T-cell (primary cell): ENCODE data around the gene COL18A1. TPM values are rescaled to one million over a fixed set of nuclear protein-coding genes. Genes with fewer than 3 reads are reported as not detected.

ENCODE experiments used
- ATAC-seq, 4 experiments: fragments of 200-7000 bp in 3 of 4; fragments of 150-1000 bp in 1 of 4; cut with Tn5 transposase; replicated peaks in 1 of 4; 1 replicate in 3 of 4; 2 replicates in 1 of 4; pipeline ENCODE4 v1.10.0; 2021; ENCODE audit warnings: moderate library complexity in 3 of 4, mild to moderate bottlenecking in 2 of 4, moderate number of reproducible peaks in 1 of 4
- CTCF ChIA-PET, 2 donors: fragments of 300-600 bp; sonication (Branson Sonifier 250); formaldehyde crosslinking; loops; one replicate each; lab custom pipeline; 2022; ENCODE audit warnings: antibody characterized with exemption in 2 of 2; lab: Charles Lee
- POLR2A ChIA-PET, 2 donors: fragments of 300-600 bp; sonication (Branson Sonifier 250); formaldehyde crosslinking; loops; one replicate each; lab custom pipeline; 2022; ENCODE audit warnings: antibody characterized with exemption in 2 of 2; lab: Charles Lee
- DNase-seq, 35 experiments: peaks; one replicate each; pipeline versions ENCODE4 v3.0.0 to v3.0.0-alpha.2; 2013 to 2023
- H3K27ac ChIP-seq: one replicate; pipeline ENCODE4 v1.5.1; 2013; ENCODE audit warnings: low read length
- H3K27me3 ChIP-seq, 2 experiments: replicated peaks in 1 of 2; 1 replicate in 1 of 2; 2 replicates in 1 of 2; pipeline versions ENCODE4 v1.6.1 to v1.7.0; 2013; ENCODE audit warnings: low read length in 1 of 2, mixed read lengths in 1 of 2; ENCODE audit not compliant: control insufficient read depth in 2 of 2, insufficient read depth in 2 of 2; ENCODE audit errors: extremely low read depth in 1 of 2
- H3K36me3 ChIP-seq, 2 donors: 1 replicate in 1 of 2; 2 replicates in 1 of 2; pipeline versions ENCODE4 v1.6.1 to v1.7.0; 2013; ENCODE audit warnings: low read length in 1 of 2; ENCODE audit not compliant: control insufficient read depth in 2 of 2, insufficient read depth in 1 of 2; ENCODE audit errors: extremely low read depth in 1 of 2
- H3K4me1 ChIP-seq, 2 experiments: 1 replicate in 1 of 2; 2 replicates in 1 of 2; pipeline versions ENCODE4 v1.6.1 to v1.7.0; 2013; ENCODE audit warnings: low read length in 2 of 2, mixed read lengths in 1 of 2; ENCODE audit not compliant: insufficient read depth in 2 of 2, control insufficient read depth in 1 of 2; ENCODE audit errors: extremely low read depth in 1 of 2
- H3K4me3 ChIP-seq, 2 donors: 1 replicate in 1 of 2; 2 replicates in 1 of 2; pipeline versions ENCODE4 v1.5.1 to v1.7.0; 2013; ENCODE audit warnings: mild to moderate bottlenecking in 2 of 2, low read length in 1 of 2, moderate library complexity in 1 of 2; ENCODE audit not compliant: control insufficient read depth in 1 of 2; ENCODE audit errors: extremely low read depth in 1 of 2
- H3K9me3 ChIP-seq: 2 replicates; pipeline ENCODE4 v1.7.0; 2013
- H3K27ac Mint-ChIP-seq, 2 donors: one replicate each; pipeline ENCODE4 v1.8.0; 2020 to 2021; ENCODE audit warnings: mild to moderate bottlenecking in 2 of 2, mixed read lengths in 2 of 2
- H3K27me3 Mint-ChIP-seq, 2 donors: one replicate each; pipeline ENCODE4 v1.8.0; 2021 to 2022; ENCODE audit warnings: mixed read lengths in 2 of 2
- H3K36me3 Mint-ChIP-seq: one replicate; pipeline ENCODE4 v1.8.0; 2021; ENCODE audit warnings: mixed read lengths
- H3K4me1 Mint-ChIP-seq, 3 donors: one replicate each; pipeline ENCODE4 v1.8.0; 2020 to 2022; ENCODE audit warnings: mixed read lengths in 3 of 3, mild to moderate bottlenecking in 1 of 3
- H3K4me3 Mint-ChIP-seq, 3 donors: one replicate each; pipeline ENCODE4 v1.8.0; 2020 to 2022; ENCODE audit warnings: mild to moderate bottlenecking in 3 of 3, mixed read lengths in 3 of 3, moderate library complexity in 3 of 3
- H3K9me3 Mint-ChIP-seq, 3 donors: one replicate each; pipeline ENCODE4 v1.8.0; 2020 to 2022; ENCODE audit warnings: mixed read lengths in 3 of 3
- WGBS: methylation state at CpG from one replicate; pipeline ENCODE4 v1.1.5; 2013; ENCODE audit warnings: missing lambda C conversion rate; ENCODE audit not compliant: insufficient coverage; 5-methylcytosine and 5-hydroxymethylcytosine counted together
- total RNA-seq, 35 experiments: library from RNA in 6 of 35; stranded (reverse) in 6 of 35; fragments of 120-200 nt in 1 of 35; gene quantifications; one replicate each; pipeline versions ENCODE4 v1.2.1 to v1.2.4 and lab custom pipeline; 2013 to 2026

The COL18A1 gene
- total RNA-seq, 5 donors from 2014 or later (not counting 1 experiment from before 2014, with no cell fraction given): 7.2 to 53.8 (median 10.5) TPM

- WGBS: 90% methylated on average over 23 of the region's 25 CpGs
Measured at GRCh38 chr21:45467221-45467779, 62.3 kb downstream of the COL18A1 start.

GRCh38 chr21:45468051-45468970, 63.3 kb downstream of the COL18A1 start:
- Histone ChIP-seq H3K27ac (no peak overlapping the region), H3K36me3 (no peaks in the 10 kb centered on the region), H3K4me3 (no peak overlapping the region), H3K4me1 (peaks cover 4 to 20% of the 10 kb centered on the region in 2 experiments), H3K9me3 (no peaks in the 10 kb centered on the region), H3K27me3 (peaks cover 0 to 37% of the 10 kb centered on the region in 2 experiments)
- no peak for DNase-seq
- CTCF ChIA-PET: interaction anchor here in 1 of 2 donors (0.6 kb wide), 1 partner anchor 9 kb away, joined by 3 read pairs; no protein-coding TSS in a partner anchor
- H3K36me3 Mint-ChIP-seq: no peaks in the 10 kb centered on the region
- H3K4me3 Mint-ChIP-seq: no peak overlapping the region
- no peak for ATAC-seq
- H3K4me1 Mint-ChIP-seq: peaks cover 4 to 19% (median 12%) of the 10 kb centered on the region in 3 donors
- peaks cover 0 to 17% of the 10 kb centered on the region in 2 donors for H3K27me3 Mint-ChIP-seq
- WGBS: 88% methylated on average over 37 of the region's 45 CpGs
- POLR2A ChIA-PET: no interaction called here
- H3K27ac Mint-ChIP-seq: no peak overlapping the region
- H3K9me3 Mint-ChIP-seq: no peaks in the 10 kb centered on the region

More at GRCh38 chr21:45467221-45467779, 62.3 kb downstream of the COL18A1 start:
- Mint-ChIP-seq H3K9me3 (peaks cover 2 to 6% (median 2%) of the 10 kb centered on the region in 3 donors), H3K27ac (no peak overlapping the region), H3K4me3 (no peak overlapping the region), H3K4me1 (peaks cover 4 to 17% (median 12%) of the 10 kb centered on the region in 3 donors), H3K36me3 (no peaks in the 10 kb centered on the region), H3K27me3 (peaks cover 0 to 17% of the 10 kb centered on the region in 2 donors)
- H3K9me3 ChIP-seq: no peaks in the 10 kb centered on the region
- no peak for DNase-seq
- H3K4me1 ChIP-seq: peaks cover 4 to 17% of the 10 kb centered on the region in 2 experiments
- POLR2A ChIA-PET: no interaction called here
- no peak overlapping the region for H3K4me3 ChIP-seq
- CTCF ChIA-PET: no interaction called here
- no peaks in the 10 kb centered on the region for H3K36me3 ChIP-seq
- ATAC-seq: no peak
- no peak overlapping the region for H3K27ac ChIP-seq
- H3K27me3 ChIP-seq: peaks cover 0 to 37% of the 10 kb centered on the region in 2 experiments

- ATAC-seq (no peak), DNase-seq (no peak)
- no peaks in the 10 kb centered on the region for H3K36me3 ChIP-seq
- CTCF ChIA-PET: interaction anchor here in 1 of 2 donors (0.6 kb wide), 1 partner anchor 8 kb away, joined by 3 read pairs; no protein-coding TSS in a partner anchor
- H3K4me3 Mint-ChIP-seq: no peak overlapping the region
- no peaks in the 10 kb centered on the region for H3K9me3 ChIP-seq
- peaks cover 0 to 35% of the 10 kb centered on the region in 2 experiments for H3K27me3 ChIP-seq
- no peak overlapping the region for H3K27ac ChIP-seq
- H3K4me1 ChIP-seq: peaks cover 4 to 24% of the 10 kb centered on the region in 2 experiments
- H3K4me1 Mint-ChIP-seq: peaks cover 5 to 22% (median 12%) of the 10 kb centered on the region in 3 donors
- H3K4me3 ChIP-seq: no peak overlapping the region
- no peak overlapping the region for H3K27ac Mint-ChIP-seq
- POLR2A ChIA-PET: no interaction called here
- H3K9me3 Mint-ChIP-seq: no peaks in the 10 kb centered on the region
- 94% methylated on average over 13 of the region's 14 CpGs for WGBS
- no peaks in the 10 kb centered on the region for H3K36me3 Mint-ChIP-seq
- H3K27me3 Mint-ChIP-seq: peaks cover 0 to 13% of the 10 kb centered on the region in 2 donors
Measured at GRCh38 chr21:45468971-45469272, 64.0 kb downstream of the COL18A1 start.

- no peaks in the 10 kb centered on the region for H3K9me3 Mint-ChIP-seq
- CTCF ChIA-PET: interaction anchor here in 1 of 2 donors (0.6 kb wide), 1 partner anchor 8 kb away, joined by 3 read pairs; no protein-coding TSS in a partner anchor
- POLR2A ChIA-PET: no interaction called here
Measured at GRCh38 chr21:45469273-45470086, 64.5 kb downstream of the COL18A1 start.

GRCh38 chr21:45470087-45470515, 65.1 kb downstream of the COL18A1 start:
- no peaks in the 10 kb centered on the region for H3K9me3 ChIP-seq
- H3K27ac Mint-ChIP-seq: peak overlapping the region; percentile 1 to 95
- POLR2A ChIA-PET: no interaction called here
- H3K27ac ChIP-seq: no peak overlapping the region
- no peaks in the 10 kb centered on the region for H3K36me3 ChIP-seq
- no peak overlapping the region for H3K4me3 Mint-ChIP-seq
- CTCF ChIA-PET: no interaction called here
- H3K27me3 ChIP-seq: peaks cover 0 to 27% of the 10 kb centered on the region in 2 experiments
- H3K36me3 Mint-ChIP-seq: no peaks in the 10 kb centered on the region
- no peak for DNase-seq
- peaks cover 10 to 27% (median 12%) of the 10 kb centered on the region in 3 donors for H3K4me1 Mint-ChIP-seq
- WGBS: 94% methylated on average over 6 of the region's 7 CpGs
- no peak overlapping the region for H3K4me3 ChIP-seq
- peaks cover 4 to 26% of the 10 kb centered on the region in 2 experiments for H3K4me1 ChIP-seq
- peaks cover 0 to 8% of the 10 kb centered on the region in 2 donors for H3K27me3 Mint-ChIP-seq
- no peaks in the 10 kb centered on the region for H3K9me3 Mint-ChIP-seq
- ATAC-seq: no peak

More at GRCh38 chr21:45469273-45470086, 64.5 kb downstream of the COL18A1 start:
- 86% methylated on average over 22 of the region's 24 CpGs for WGBS
- Mint-ChIP-seq H3K4me1 (peaks cover 10 to 27% (median 12%) of the 10 kb centered on the region in 3 donors), H3K27me3 (peaks cover 0 to 14% of the 10 kb centered on the region in 2 donors), H3K27ac (peak overlapping the region; percentile 1 to 95), H3K4me3 (no peak overlapping the region), H3K36me3 (no peaks in the 10 kb centered on the region)
- no peaks in the 10 kb centered on the region for H3K9me3 ChIP-seq
- H3K36me3 ChIP-seq: no peaks in the 10 kb centered on the region
- ATAC-seq (no peak), DNase-seq (no peak)
- H3K27ac ChIP-seq: no peak overlapping the region
- no peak overlapping the region for H3K4me3 ChIP-seq
- peaks cover 4 to 26% of the 10 kb centered on the region in 2 experiments for H3K4me1 ChIP-seq
- H3K27me3 ChIP-seq: peaks cover 0 to 33% of the 10 kb centered on the region in 2 experiments
